HG02938 (cell line): ENCODE measurements around the gene PAK4.

ENCODE experiments used
- ATAC-seq: cut with Tn5 transposase; IDR thresholded peaks from one replicate; pipeline ENCODE4 v1.9.1; 2021; ENCODE audit warnings: mild to moderate bottlenecking, moderate library complexity; ENCODE audit not compliant: unreplicated experiment

Gene PAK4

GRCh38 chr19:39145180-39145953 is 19.8 kb downstream of the PAK4 start:
- no peak for ATAC-seq

- no peak for ATAC-seq
These were observed 20.5 kb downstream of the PAK4 start for GRCh38 chr19:39146091-39146490.

- ATAC-seq = no peak
These were observed 21.3 kb downstream of the PAK4 start for GRCh38 chr19:39146686-39147450.

- no peak for ATAC-seq
These were observed 21.9 kb downstream of the PAK4 start for GRCh38 chr19:39147480-39147879.

- no peak for ATAC-seq
These were observed 23.4 kb downstream of the PAK4 start for GRCh38 chr19:39148939-39149529.

- ATAC-seq = no peak
These were observed 24.6 kb downstream of the PAK4 start for GRCh38 chr19:39150235-39150634.

GRCh38 chr19:39150807-39151600 is 25.4 kb downstream of the PAK4 start:
- ATAC-seq = no peak

- no peak for ATAC-seq
These were observed 26.5 kb downstream of the PAK4 start for GRCh38 chr19:39152066-39152465.

- ATAC-seq = no peak
These were observed 28.6 kb downstream of the PAK4 start for GRCh38 chr19:39154100-39154628.

GRCh38 chr19:39154629-39155100 is 29.1 kb downstream of the PAK4 start:
- ATAC-seq = no peak

- ATAC-seq = no peak
These were observed 29.6 kb downstream of the PAK4 start for GRCh38 chr19:39155114-39155700.

GRCh38 chr19:39155741-39156140 is 30.2 kb downstream of the PAK4 start:
- no peak for ATAC-seq

- ATAC-seq = no peak
These were observed 31.0 kb downstream of the PAK4 start for GRCh38 chr19:39156326-39157230.

- ATAC-seq = no peak
These were observed 31.9 kb downstream of the PAK4 start for GRCh38 chr19:39157275-39157996.

- ATAC-seq = no peak
These were observed 32.4 kb downstream of the PAK4 start for GRCh38 chr19:39157997-39158389.

GRCh38 chr19:39158646-39159260 is 33.2 kb downstream of the PAK4 start:
- no peak for ATAC-seq

GRCh38 chr19:39160523-39160861 is 34.9 kb downstream of the PAK4 start:
- ATAC-seq = no peak
